ENCODE results near the gene PKD2. TPM values are rescaled to one million over a fixed set of nuclear protein-coding genes. Genes with fewer than 3 reads are reported as not detected.

The PKD2 gene
- total RNA-seq, 1 donor from 2014 or later: 41.7 TPM

GRCh38 chr4:88109123-88109881, 101.9 kb downstream of the PKD2 start:
- no peak for DNase-seq (ENCODE audit: low read depth)

- no peak for DNase-seq (ENCODE audit: low read depth)
Measured at GRCh38 chr4:88110826-88111225, 103.4 kb downstream of the PKD2 start.

DNA sequence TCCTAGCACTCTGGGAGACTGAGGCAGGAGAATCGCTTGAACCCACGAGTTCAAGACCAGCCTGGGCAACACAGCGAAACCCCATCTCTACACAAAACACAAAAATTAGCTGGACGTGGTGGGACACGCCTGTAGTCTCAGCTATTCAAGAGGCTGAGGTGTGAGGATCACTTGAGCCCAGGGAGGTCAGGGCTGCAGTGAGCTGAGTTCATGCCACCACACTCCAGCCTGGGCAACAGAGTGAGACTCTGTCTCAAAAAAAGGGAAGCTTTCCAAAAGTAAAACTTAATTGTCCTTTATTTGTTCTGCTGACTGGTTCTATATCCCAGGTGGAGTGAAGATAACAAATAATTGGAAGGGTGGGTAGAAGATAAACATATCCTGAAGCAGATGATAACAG, 105.4 kb downstream of the PKD2 start:
- no peak for DNase-seq (ENCODE audit: low read depth)

DNA sequence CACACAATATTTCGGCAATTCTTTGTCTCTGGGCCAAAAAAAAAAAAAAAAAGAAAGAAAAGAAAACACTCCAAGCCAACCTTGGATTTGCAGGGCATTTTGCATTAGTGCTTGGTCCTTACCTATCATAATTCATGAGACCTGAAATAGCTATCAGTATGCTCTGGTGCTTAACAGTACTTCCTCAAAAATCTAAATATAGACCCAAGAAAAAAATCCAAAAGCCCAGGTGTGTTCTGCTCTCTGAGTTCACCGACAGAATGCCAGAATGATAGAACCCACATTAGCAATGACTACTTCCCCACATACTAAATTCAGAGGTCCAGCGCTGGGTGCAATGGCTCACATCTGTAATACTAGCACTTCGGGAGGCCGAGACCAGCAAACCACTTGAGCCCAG, 108.2 kb downstream of the PKD2 start:
- DNase-seq (ENCODE audit: low read depth): no peak

DNA sequence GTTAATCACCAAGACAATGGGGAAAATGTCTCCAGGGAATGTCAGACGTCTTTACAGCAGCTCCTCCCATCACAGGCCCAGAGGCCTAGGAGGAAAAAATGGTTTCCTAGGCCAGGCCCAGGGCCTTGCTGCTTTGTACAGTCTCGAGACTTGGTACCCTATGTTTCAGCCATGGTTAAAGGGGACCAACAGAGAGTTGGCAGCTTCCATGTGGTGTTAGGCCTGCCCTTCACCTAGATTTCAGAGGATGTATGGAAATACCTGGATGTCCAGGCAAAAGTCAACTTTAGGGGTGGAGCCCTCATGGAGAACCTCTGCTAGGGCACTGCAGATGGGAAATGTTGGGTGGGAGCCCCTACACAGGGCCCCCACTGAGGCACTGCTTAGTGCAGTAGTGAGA, 112.5 kb downstream of the PKD2 start:
- DNase-seq (ENCODE audit: low read depth): no peak

DNA sequence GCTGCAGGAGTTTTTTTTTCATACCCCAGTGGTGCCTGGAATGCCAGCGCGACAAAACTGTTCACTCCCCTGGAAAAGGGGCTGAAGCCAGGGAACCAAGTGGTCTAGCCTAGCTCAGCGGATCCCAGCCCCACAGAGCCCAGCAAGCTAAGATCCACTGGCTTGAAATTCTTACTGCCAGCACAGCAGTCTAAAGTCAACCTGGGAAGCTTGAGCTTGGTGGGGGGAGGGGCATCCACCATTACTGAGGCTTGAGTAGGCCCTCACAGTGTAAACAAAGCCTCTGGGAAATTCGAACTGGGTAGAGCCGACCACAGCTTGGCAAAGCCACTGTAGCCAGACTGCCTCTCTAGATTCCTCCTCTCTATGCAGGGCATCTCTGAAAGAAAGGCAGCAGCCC, 114.8 kb downstream of the PKD2 start:
- peak; percentile 33 for DNase-seq (ENCODE audit: low read depth)

Other genes with a start within 250 kb of the PKD2 start
- gene IBSP, start 208.1 kb upstream of the PKD2 start, total RNA-seq: not detected in 2 replicates
- not detected in 2 replicates for gene MEPE, start 174.7 kb upstream of the PKD2 start, total RNA-seq
- gene SPP1, start 31.9 kb upstream of the PKD2 start, total RNA-seq: not detected in 2 replicates
- 0.88 and 1.6 TPM in 2 replicates for gene ABCG2, start 151.0 kb downstream of the PKD2 start, total RNA-seq

All from myocyte (in vitro differentiated cells).